Measurements from ENCODE around the gene CRYBG1. TPM values are rescaled to one million over a fixed set of nuclear protein-coding genes. Genes with fewer than 3 reads are reported as not detected.

The CRYBG1 gene
- total RNA-seq, 1 donor: 15.5 TPM

DNA sequence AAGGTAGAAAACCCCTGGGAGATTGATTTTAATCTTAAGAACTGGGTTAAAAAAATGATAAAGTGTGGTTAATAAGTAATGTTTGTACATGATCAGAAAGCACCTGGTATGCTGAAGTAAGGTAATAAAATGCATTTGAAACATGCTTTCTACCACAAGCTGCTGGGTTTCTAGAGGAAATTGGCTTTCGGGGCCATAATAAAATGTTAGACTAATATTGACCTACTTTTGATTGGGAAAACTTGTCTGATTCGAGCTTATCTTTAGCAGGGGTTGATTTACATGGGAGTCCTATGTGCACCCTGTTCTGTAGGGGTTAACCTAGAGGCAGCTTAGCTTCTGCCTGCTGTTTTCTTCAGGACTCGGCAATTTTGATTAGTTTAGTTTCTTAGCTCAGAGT, 50.5 kb downstream of the CRYBG1 start:
- no peak for DNase-seq (ENCODE audit: low read depth)
- no peak for TF ChIP-seq CTCF (IDR thresholded peaks at IDR 0.05; ENCODE audit: insufficient read depth, low read depth, low read length)
- no peak overlapping the region for H3K4me3 ChIP-seq (ENCODE audit: low read depth, low read length)

- no peak overlapping the region for H3K4me3 ChIP-seq (ENCODE audit: low read depth, low read length)
- DNase-seq (ENCODE audit: low read depth): no peak
- TF ChIP-seq CTCF (IDR thresholded peaks at IDR 0.05; ENCODE audit: insufficient read depth, low read depth, low read length): no peak
Measured at GRCh38 chr6:106411643-106412200, 51.2 kb downstream of the CRYBG1 start.

DNA sequence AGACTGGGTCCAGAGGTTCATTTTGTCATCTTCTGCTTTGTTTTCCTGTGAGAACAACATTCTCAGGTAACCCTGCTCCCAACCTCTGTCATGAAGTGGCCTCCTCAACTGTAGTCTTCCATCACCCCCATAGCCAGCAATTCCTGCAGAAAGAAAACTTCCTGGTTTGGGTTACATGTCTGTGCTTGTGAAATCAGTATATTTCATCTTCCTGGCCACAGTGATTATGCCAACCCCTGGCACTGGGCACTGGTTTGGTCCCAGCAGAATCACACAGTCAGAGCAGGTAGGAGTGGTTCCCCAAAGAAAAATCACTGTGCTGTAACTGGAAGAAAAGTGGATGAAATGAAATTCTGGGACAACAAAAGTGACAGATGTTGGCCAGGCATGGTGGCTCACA, 52.5 kb downstream of the CRYBG1 start:
- TF ChIP-seq CTCF (IDR thresholded peaks at IDR 0.05; ENCODE audit: insufficient read depth, low read depth, low read length): no peak
- no peak for DNase-seq (ENCODE audit: low read depth)
- no peak overlapping the region for H3K4me3 ChIP-seq (ENCODE audit: low read depth, low read length)

- TF ChIP-seq CTCF (IDR thresholded peaks at IDR 0.05; ENCODE audit: insufficient read depth, low read depth, low read length): no peak
- peak; percentile 16 for DNase-seq (ENCODE audit: low read depth)
- no peak overlapping the region for H3K4me3 ChIP-seq (ENCODE audit: low read depth, low read length)
Measured at GRCh38 chr6:106413722-106414121, 53.2 kb downstream of the CRYBG1 start.

- TF ChIP-seq CTCF (IDR thresholded peaks at IDR 0.05; ENCODE audit: insufficient read depth, low read depth, low read length): no peak
- H3K4me3 ChIP-seq (ENCODE audit: low read depth, low read length): no peak overlapping the region
- DNase-seq (ENCODE audit: low read depth): no peak
Measured at GRCh38 chr6:106415921-106416320, 55.4 kb downstream of the CRYBG1 start.

GRCh38 chr6:106417572-106418147, 57.1 kb downstream of the CRYBG1 start:
- no peak for TF ChIP-seq CTCF (IDR thresholded peaks at IDR 0.05; ENCODE audit: insufficient read depth, low read depth, low read length)
- H3K4me3 ChIP-seq (ENCODE audit: low read depth, low read length): no peak overlapping the region
- DNase-seq (ENCODE audit: low read depth): no peak
